WTC11 (cell line): ENCODE results near the gene MORN1.

Experiments used
- CTCF ChIP-seq: fragments of 200-600 bp; IDR thresholded peaks from 2 replicates; pipeline ENCODE4 v1.8.0; 2022; ENCODE audit warnings: antibody characterized with exemption
- ETV6 ChIP-seq: sonication (generic); formaldehyde crosslinking; IDR thresholded peaks from 2 replicates; pipeline ENCODE4 v1.8.1; 2022; ENCODE audit warnings: mild to moderate bottlenecking, missing genetic modification reagents
- MLX ChIP-seq: sonication (generic); formaldehyde crosslinking; IDR thresholded peaks from 2 replicates; pipeline ENCODE4 v1.8.1; 2023; ENCODE audit warnings: mild to moderate bottlenecking, missing genetic modification reagents, moderate library complexity
- SOX15 ChIP-seq: fragments of 250-450 bp; sonication (Bioruptor Pico); IDR thresholded peaks from 2 replicates; pipeline ENCODE4 v1.9.0; 2021; ENCODE audit warnings: mild to moderate bottlenecking
- ZMAT4 ChIP-seq: fragments of 250-450 bp; sonication (Bioruptor Pico); IDR thresholded peaks from 2 replicates; pipeline ENCODE4 v1.9.0; 2021; ENCODE audit warnings: mild to moderate bottlenecking

GRCh38 chr1:2382621-2383361, 8.6 kb downstream of the MORN1 start:
- no peak for TF ChIP-seq ETV6
- no peak for TF ChIP-seq SOX15 (CRISPR knock-in tag)
- no peak for TF ChIP-seq MLX
- peak; percentile 67 for TF ChIP-seq CTCF
- no peak for TF ChIP-seq ZMAT4 (CRISPR knock-in tag)
